Activated CD8-positive, alpha-beta T cell treated with anti-CD3 and anti-CD28 coated beads for 36 hours (primary cell): ENCODE measurements around the gene CC2D2A. TPM values are rescaled to one million over a fixed set of nuclear protein-coding genes. Genes with fewer than 3 reads are reported as not detected.

Experiments
- ATAC-seq: fragments of 200-7000 bp; cut with Tn5 transposase; one replicate; pipeline ENCODE4 v1.10.0; 2021; ENCODE audit warnings: mild to moderate bottlenecking, moderate library complexity
- CTCF ChIA-PET: fragments of 350-600 bp; sonication (Branson Sonifier 250); formaldehyde crosslinking; loops from one replicate; lab custom pipeline; 2021; ENCODE audit warnings: antibody characterized with exemption; lab: Charles Lee
- POLR2A ChIA-PET: fragments of 350-600 bp; sonication (Branson Sonifier 250); formaldehyde crosslinking; loops from one replicate; lab custom pipeline; 2021; ENCODE audit warnings: antibody characterized with exemption; lab: Charles Lee
- DNase-seq: peaks from one replicate; pipeline ENCODE4 v3.0.0-alpha.2; 2020
- H3K27ac Mint-ChIP-seq: one replicate; pipeline ENCODE4 v1.8.0; 2021; ENCODE audit warnings: mild to moderate bottlenecking, mixed read lengths
- H3K27me3 Mint-ChIP-seq: one replicate; pipeline ENCODE4 v1.8.0; 2021; ENCODE audit warnings: mixed read lengths
- H3K36me3 Mint-ChIP-seq: one replicate; pipeline ENCODE4 v1.8.0; 2021; ENCODE audit warnings: low read depth, mixed read lengths
- H3K4me1 Mint-ChIP-seq: one replicate; pipeline ENCODE4 v1.8.0; 2021; ENCODE audit warnings: low read depth, mixed read lengths
- H3K4me3 Mint-ChIP-seq: one replicate; pipeline ENCODE4 v1.8.0; 2021; ENCODE audit warnings: mild to moderate bottlenecking, moderate library complexity, mixed read lengths
- H3K9me3 Mint-ChIP-seq: one replicate; pipeline ENCODE4 v1.8.0; 2021; ENCODE audit warnings: mixed read lengths
- CTCF ChIP-seq: fragments of 200-600 bp; IDR thresholded peaks from one replicate; pipeline ENCODE4 v1.8.0; 2022; ENCODE audit warnings: antibody characterized with exemption, mild to moderate bottlenecking
- intact Hi-C: fragments of 100-400 bp; cut with micrococcal nuclease; formaldehyde crosslinking; loops from one replicate; pipeline ENCODE4 v1.10.0; 2022
- total RNA-seq, 2 experiments: library from RNA; stranded (reverse); gene quantifications; one replicate each; pipeline ENCODE4 v1.2.3, GENCODE V29; 2021

CC2D2A gene
- total RNA-seq, 2 experiments from 2014 or later: not detected

GRCh38 chr4:15478724-15479088, 9.0 kb downstream of the CC2D2A start:
- intact Hi-C loops: loop anchor here (2.0 kb wide), 1 partner anchor 478 kb away; no protein-coding TSS in a partner anchor
- H3K27me3 Mint-ChIP-seq: no peaks in the 10 kb centered on the region
- ChIA-PET CTCF (interaction anchor here (1.0 to 2.6 kb wide), 5 partner anchors 8 to 404 kb away, joined by 3 to 8 read pairs (median 4); partner anchors contain the start of gene CC2D2A), POLR2A (interaction anchor here (1.3 kb wide), 1 partner anchor 8 kb away, joined by 3 read pairs; no protein-coding TSS in a partner anchor)
- ATAC-seq (no peak), DNase-seq (no peak)
- no peak overlapping the region for H3K27ac Mint-ChIP-seq
- no peaks in the 10 kb centered on the region for H3K9me3 Mint-ChIP-seq
- TF ChIP-seq CTCF: no peak
- H3K4me3 Mint-ChIP-seq: no peak overlapping the region
- H3K4me1 Mint-ChIP-seq: no peaks in the 10 kb centered on the region
- no peaks in the 10 kb centered on the region for H3K36me3 Mint-ChIP-seq

- ChIA-PET POLR2A (interaction anchor here (0.9 to 1.3 kb wide), 2 partner anchors 9 to 176 kb away, joined by 3 to 4 read pairs; partner anchors contain the start of gene FBXL5), CTCF (interaction anchor here (0.6 to 2.6 kb wide), 11 partner anchors 9 to 477 kb away, joined by 3 to 8 read pairs (median 3); partner anchors contain the start of gene CC2D2A)
- intact Hi-C loops: loop anchor here (2.0 kb wide), 1 partner anchor 478 kb away; no protein-coding TSS in a partner anchor
- no peak overlapping the region for H3K27ac Mint-ChIP-seq
- no peak for ATAC-seq
- no peaks in the 10 kb centered on the region for H3K4me1 Mint-ChIP-seq
- DNase-seq: peak; percentile 11
- H3K36me3 Mint-ChIP-seq: no peaks in the 10 kb centered on the region
- TF ChIP-seq CTCF: peak; percentile 62
- no peaks in the 10 kb centered on the region for H3K27me3 Mint-ChIP-seq
- no peaks in the 10 kb centered on the region for H3K9me3 Mint-ChIP-seq
- no peak overlapping the region for H3K4me3 Mint-ChIP-seq
Observed at GRCh38 chr4:15479089-15479912, 9.6 kb downstream of the CC2D2A start.

GRCh38 chr4:15479913-15480185, 10.2 kb downstream of the CC2D2A start:
- intact Hi-C loops: loop anchor here (2.0 kb wide), 1 partner anchor 477 kb away; no protein-coding TSS in a partner anchor
- H3K27me3 Mint-ChIP-seq: no peaks in the 10 kb centered on the region
- no peaks in the 10 kb centered on the region for H3K4me1 Mint-ChIP-seq
- no peak overlapping the region for H3K4me3 Mint-ChIP-seq
- no peak for ATAC-seq
- ChIA-PET POLR2A (interaction anchor here (0.9 to 1.3 kb wide), 2 partner anchors 9 to 176 kb away, joined by 3 to 4 read pairs; partner anchors contain the start of gene FBXL5), CTCF (interaction anchor here (0.7 to 2.6 kb wide), 9 partner anchors 9 to 476 kb away, joined by 3 to 8 read pairs (median 4); partner anchors contain the start of gene CC2D2A)
- no peaks in the 10 kb centered on the region for H3K36me3 Mint-ChIP-seq
- H3K9me3 Mint-ChIP-seq: no peaks in the 10 kb centered on the region
- no peak for DNase-seq
- H3K27ac Mint-ChIP-seq: no peak overlapping the region
- no peak for TF ChIP-seq CTCF

- DNase-seq (no peak), ATAC-seq (no peak)
- ChIA-PET CTCF (no interaction called here), POLR2A (no interaction called here)
- no peak for TF ChIP-seq CTCF
- Mint-ChIP-seq H3K4me3 (no peak overlapping the region), H3K27me3 (no peaks in the 10 kb centered on the region), H3K4me1 (no peaks in the 10 kb centered on the region), H3K36me3 (no peaks in the 10 kb centered on the region), H3K27ac (no peak overlapping the region), H3K9me3 (peaks cover 7% of the 10 kb centered on the region)
- intact Hi-C loops: no loop called here
Observed at GRCh38 chr4:15481961-15482745, 12.5 kb downstream of the CC2D2A start.
